SU-DHL-6 (cell line): Measurements from ENCODE around the gene SUPT4H1.

Source experiments
- H2AFZ ChIP-seq: fragments of 200-600 bp; sonication (generic); 2 replicates; pipeline ENCODE4 v1.6.1; 2014; ENCODE audit warnings: low read depth, mild to moderate bottlenecking, moderate library complexity, mixed read lengths, antibody characterized with exemption, low read length; ENCODE audit not compliant: severe bottlenecking
- H3F3A ChIP-seq: fragments of 200-600 bp; shearing (Covaris generic); 2 replicates; pipeline ENCODE4 v1.6.0; 2016; ENCODE audit warnings: antibody characterized with exemption, mild to moderate bottlenecking; ENCODE audit not compliant: insufficient read depth
- H3K27ac ChIP-seq: fragments of 200-600 bp; sonication (generic); 2 replicates; pipeline ENCODE4 v1.5.1; 2016; ENCODE audit warnings: low read depth, mild to moderate bottlenecking, low read length, moderate library complexity, mixed read lengths
- H3K27me3 ChIP-seq: fragments of 200-600 bp; sonication (generic), shearing (Covaris generic); 2 replicates; pipeline ENCODE4 v1.6.0; 2014; ENCODE audit warnings: mild to moderate bottlenecking, low read length
- H3K36me3 ChIP-seq: fragments of 200-600 bp; sonication (generic); 2 replicates; pipeline ENCODE4 v1.6.1; 2014; ENCODE audit warnings: mild to moderate bottlenecking, low read length, mixed read lengths
- H3K4me2 ChIP-seq: fragments of 300-600, 200-600 bp; shearing (Covaris generic), sonication (generic); 2 replicates; pipeline ENCODE4 v1.6.0; 2014; ENCODE audit warnings: low read length, low read depth, mild to moderate bottlenecking; ENCODE audit not compliant: poor library complexity, severe bottlenecking
- H3K4me3 ChIP-seq: fragments of 200-600 bp; sonication (generic); 2 replicates; pipeline ENCODE4 v1.5.1; 2014; ENCODE audit warnings: antibody characterized with exemption, low read length, mild to moderate bottlenecking, mixed read lengths; ENCODE audit not compliant: insufficient read depth, poor library complexity, severe bottlenecking
- H3K79me2 ChIP-seq: fragments of 200-600 bp; sonication (generic); 2 replicates; pipeline ENCODE4 v1.6.1; 2014; ENCODE audit warnings: mild to moderate bottlenecking, low read length, moderate library complexity; ENCODE audit not compliant: insufficient read depth
- H3K9ac ChIP-seq: fragments of 200-600 bp; sonication (generic); 2 replicates; pipeline ENCODE4 v1.7.0; 2014; ENCODE audit warnings: mild to moderate bottlenecking, low read length
- H3K9me2 ChIP-seq: fragments of 200-600 bp; sonication (generic); replicated peaks from 2 replicates; pipeline ENCODE4 v1.6.1; 2014; ENCODE audit warnings: low read length; ENCODE audit not compliant: insufficient read depth
- H3K9me3 ChIP-seq: fragments of 200-600 bp; sonication (generic); 2 replicates; pipeline ENCODE4 v1.6.1; 2014; ENCODE audit warnings: low read length, mixed read lengths; ENCODE audit not compliant: insufficient read depth
- H4K20me1 ChIP-seq: fragments of 200-600 bp; sonication (generic); 2 replicates; pipeline ENCODE4 v1.6.1; 2014; ENCODE audit warnings: low read depth, mild to moderate bottlenecking, antibody characterized with exemption, low read length, moderate library complexity, mixed read lengths
- EZH2phosphoT487 ChIP-seq: fragments of 200-600 bp; sonication (generic), shearing (Covaris generic); conservative IDR thresholded peaks from 2 replicates; pipeline ENCODE4 v1.6.1; 2018; ENCODE audit warnings: mild to moderate bottlenecking, antibody characterized with exemption, low read length, moderate library complexity, mixed read lengths
- TF ChIP-seq, protein P1 (sequence below): fragments of 200-600 bp; sonication (generic); IDR thresholded peaks from one replicate; pipeline ENCODE4 v1.5.1; 2017; ENCODE audit warnings: antibody characterized with exemption, mild to moderate bottlenecking, low read length, moderate library complexity; ENCODE audit not compliant: insufficient read depth, poor library complexity, severe bottlenecking

The SUPT4H1 gene

DNA sequence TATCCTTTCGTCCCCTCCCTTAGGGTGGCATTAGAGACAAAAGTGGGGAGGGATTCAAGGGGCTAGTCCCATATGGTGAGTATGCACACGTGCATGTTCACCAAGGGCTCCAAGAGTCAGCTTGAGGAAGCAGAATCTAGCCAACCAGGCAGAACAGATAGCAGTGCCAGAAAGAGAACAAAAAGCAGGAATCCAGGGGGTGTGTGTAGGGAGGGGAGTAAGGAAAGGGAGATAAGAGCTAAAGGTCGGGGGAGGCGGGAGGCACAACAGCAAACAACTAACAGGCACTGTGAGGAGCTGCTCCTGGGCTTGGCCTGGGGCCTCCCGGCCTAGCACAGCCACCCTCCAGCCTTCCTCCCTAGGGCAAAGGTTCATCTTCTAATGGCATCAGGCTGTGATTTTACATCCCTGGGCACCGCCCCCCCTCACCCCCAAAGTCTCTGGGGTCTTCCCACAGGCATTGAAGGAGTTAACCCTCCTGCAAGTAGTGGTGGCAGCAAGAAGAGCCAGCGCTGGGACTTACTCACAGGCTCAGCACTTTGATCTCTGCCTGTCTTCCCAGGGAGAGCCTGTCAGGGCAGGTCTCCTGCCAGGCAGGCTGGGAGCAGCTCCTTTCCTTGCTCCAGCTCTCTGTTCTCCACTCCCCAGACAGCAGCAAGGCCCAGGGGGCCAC is 12.4 kb upstream of the SUPT4H1 start:
- no peaks in the 10 kb centered on the region for H3K9me3 ChIP-seq
- no peaks in the 10 kb centered on the region for H4K20me1 ChIP-seq
- no peaks in the 10 kb centered on the region for H3K36me3 ChIP-seq
- no peaks in the 10 kb centered on the region for H3K9me2 ChIP-seq
- H3K27me3 ChIP-seq = no peaks in the 10 kb centered on the region
- H3K4me2 ChIP-seq = no peak overlapping the region
- H3K4me3 ChIP-seq = no peak overlapping the region
- no peak overlapping the region for H3K9ac ChIP-seq
- no peaks in the 10 kb centered on the region for H3K79me2 ChIP-seq
- H2AFZ ChIP-seq = no peak overlapping the region
- TF ChIP-seq, protein P1, sequence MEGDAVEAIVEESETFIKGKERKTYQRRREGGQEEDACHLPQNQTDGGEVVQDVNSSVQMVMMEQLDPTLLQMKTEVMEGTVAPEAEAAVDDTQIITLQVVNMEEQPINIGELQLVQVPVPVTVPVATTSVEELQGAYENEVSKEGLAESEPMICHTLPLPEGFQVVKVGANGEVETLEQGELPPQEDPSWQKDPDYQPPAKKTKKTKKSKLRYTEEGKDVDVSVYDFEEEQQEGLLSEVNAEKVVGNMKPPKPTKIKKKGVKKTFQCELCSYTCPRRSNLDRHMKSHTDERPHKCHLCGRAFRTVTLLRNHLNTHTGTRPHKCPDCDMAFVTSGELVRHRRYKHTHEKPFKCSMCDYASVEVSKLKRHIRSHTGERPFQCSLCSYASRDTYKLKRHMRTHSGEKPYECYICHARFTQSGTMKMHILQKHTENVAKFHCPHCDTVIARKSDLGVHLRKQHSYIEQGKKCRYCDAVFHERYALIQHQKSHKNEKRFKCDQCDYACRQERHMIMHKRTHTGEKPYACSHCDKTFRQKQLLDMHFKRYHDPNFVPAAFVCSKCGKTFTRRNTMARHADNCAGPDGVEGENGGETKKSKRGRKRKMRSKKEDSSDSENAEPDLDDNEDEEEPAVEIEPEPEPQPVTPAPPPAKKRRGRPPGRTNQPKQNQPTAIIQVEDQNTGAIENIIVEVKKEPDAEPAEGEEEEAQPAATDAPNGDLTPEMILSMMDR = no peak
- TF ChIP-seq EZH2phosphoT487 = no peak
- no peak overlapping the region for H3K27ac ChIP-seq
- no peaks in the 10 kb centered on the region for H3F3A ChIP-seq

DNA sequence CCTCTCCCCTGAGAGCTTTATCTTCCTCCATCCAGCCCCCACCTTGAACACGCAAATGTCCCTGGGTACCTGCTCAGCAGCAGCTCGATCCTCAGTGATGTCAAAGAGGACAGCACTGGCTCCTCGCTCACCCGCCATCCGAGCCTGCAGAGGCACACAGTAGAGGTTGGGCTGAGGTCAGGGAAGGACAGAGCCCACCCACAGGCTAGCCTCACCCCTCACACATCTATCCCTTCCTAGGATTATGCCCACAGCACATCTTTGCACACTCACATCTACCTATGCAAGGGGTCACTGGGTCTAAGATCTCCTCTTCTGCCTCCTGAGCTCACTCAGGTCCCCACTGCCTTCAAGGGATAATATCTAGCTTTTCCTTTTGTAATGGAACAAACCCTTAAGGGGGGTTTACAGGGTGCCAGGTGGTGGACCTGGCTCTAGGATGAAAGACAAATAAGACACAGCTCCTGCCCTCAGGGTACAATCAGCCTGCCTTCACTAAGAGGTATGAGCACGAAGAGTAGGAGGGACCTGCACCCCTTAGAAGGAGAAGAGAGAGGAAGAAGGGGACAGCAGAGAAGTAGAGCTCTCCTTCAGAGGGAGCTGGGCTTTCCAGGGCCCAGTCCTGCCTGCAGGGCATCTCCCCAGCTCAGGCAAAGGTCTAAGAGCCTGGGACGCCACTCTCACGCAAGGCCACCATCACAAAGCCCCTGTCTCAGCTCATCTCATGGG is 11.6 kb upstream of the SUPT4H1 start:
- no peak overlapping the region for H3K27ac ChIP-seq
- no peaks in the 10 kb centered on the region for H3K27me3 ChIP-seq
- H3K36me3 ChIP-seq = no peaks in the 10 kb centered on the region
- no peaks in the 10 kb centered on the region for H3F3A ChIP-seq
- no peak for TF ChIP-seq EZH2phosphoT487
- TF ChIP-seq, protein P1 = no peak
- H3K4me2 ChIP-seq = no peak overlapping the region
- H3K9me2 ChIP-seq = no peaks in the 10 kb centered on the region
- no peak overlapping the region for H3K9ac ChIP-seq
- no peaks in the 10 kb centered on the region for H4K20me1 ChIP-seq
- no peaks in the 10 kb centered on the region for H3K9me3 ChIP-seq
- no peak overlapping the region for H2AFZ ChIP-seq
- no peak overlapping the region for H3K4me3 ChIP-seq
- H3K79me2 ChIP-seq = no peaks in the 10 kb centered on the region

DNA sequence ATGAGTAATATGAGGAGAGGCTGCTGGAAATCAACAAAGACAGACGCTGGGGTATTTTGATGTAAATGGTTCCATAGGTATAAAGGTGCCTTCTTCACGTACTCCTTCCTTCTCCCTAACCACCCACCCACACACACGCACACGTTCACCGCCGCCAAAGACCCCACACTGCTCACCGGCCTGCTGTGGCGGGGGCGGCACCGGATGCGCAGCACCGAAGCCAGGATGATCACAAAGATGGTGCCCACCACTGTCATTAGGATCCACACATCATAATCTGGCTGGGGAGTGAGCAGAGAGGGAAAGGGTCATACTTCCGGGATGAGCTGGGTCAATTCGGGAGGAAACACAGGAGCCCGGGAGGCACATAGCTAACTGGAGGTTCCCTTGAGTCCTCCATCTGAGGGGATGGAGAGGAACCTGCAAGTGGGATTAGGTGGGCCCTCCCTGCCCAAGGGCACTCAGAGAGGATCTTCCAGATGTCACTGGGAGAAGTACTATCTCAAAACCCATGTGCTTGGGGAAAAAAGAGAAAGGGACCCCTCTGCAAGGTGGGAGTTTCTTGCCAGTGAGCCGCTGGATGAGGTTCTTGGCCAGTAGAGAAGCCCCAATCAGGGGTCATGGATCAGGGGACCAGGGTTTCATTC is 10.5 kb upstream of the SUPT4H1 start:
- Histone ChIP-seq H3K4me2 (no peak overlapping the region), H3K36me3 (no peaks in the 10 kb centered on the region), H3K9ac (no peak overlapping the region), H3K4me3 (no peak overlapping the region), H4K20me1 (no peaks in the 10 kb centered on the region), H2AFZ (no peak overlapping the region), H3K79me2 (no peaks in the 10 kb centered on the region), H3K27me3 (no peaks in the 10 kb centered on the region), H3F3A (no peaks in the 10 kb centered on the region), H3K27ac (no peak overlapping the region), H3K9me3 (no peaks in the 10 kb centered on the region), H3K9me2 (no peaks in the 10 kb centered on the region)
- TF ChIP-seq EZH2phosphoT487 = no peak
- TF ChIP-seq, protein P1 = no peak
